ENCODE data around the gene STAC. TPM values are rescaled to one million over a fixed set of nuclear protein-coding genes. Genes with fewer than 3 reads are reported as not detected.
A peak's percentile ranks its signal among the peaks of the same experiment; 100 is the strongest.

Gene STAC, protein sequence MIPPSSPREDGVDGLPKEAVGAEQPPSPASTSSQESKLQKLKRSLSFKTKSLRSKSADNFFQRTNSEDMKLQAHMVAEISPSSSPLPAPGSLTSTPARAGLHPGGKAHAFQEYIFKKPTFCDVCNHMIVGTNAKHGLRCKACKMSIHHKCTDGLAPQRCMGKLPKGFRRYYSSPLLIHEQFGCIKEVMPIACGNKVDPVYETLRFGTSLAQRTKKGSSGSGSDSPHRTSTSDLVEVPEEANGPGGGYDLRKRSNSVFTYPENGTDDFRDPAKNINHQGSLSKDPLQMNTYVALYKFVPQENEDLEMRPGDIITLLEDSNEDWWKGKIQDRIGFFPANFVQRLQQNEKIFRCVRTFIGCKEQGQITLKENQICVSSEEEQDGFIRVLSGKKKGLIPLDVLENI
- under 1 TPM; 0.12 to 0.15 TPM for total RNA-seq

DNA sequence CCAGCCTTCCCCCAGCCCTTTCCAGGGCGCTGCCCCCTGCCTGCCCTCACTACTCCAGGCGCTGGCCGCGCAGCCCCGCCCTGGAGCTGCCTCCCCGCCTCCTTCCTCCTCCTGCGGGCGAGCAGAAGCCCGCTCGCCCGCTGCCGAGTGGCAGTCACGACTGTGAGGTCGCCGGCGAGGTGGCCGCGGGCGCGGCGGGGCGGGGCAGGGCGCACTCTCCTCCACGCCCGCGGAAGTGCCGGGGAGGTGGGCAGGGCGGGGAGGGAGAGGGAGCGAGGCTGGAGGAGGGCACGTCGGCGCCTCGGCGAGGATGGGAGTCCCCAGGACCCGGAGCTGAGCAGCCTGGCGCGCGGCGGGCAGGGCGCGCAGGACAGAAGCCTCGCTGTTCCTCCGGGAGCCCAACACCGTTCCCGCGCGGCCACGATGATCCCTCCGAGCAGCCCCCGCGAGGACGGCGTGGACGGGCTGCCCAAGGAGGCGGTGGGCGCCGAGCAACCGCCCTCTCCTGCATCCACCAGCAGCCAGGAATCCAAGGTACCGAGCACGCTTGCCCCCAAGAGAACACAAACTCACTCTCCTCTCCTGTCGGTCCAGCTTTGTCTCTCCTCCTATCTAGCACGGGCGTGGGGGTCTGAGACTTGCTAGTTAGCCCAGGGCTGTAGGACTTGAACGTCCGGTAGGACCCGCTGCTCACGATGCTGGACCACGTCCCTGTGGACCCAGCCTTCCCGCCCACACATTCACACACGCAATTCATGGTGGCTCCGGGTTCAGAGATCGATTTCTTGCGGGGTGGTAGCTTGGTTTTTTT is at the start of gene STAC:
STAC (plus strand) TSS at position 284 of the 811 bp plus-strand sequence; CDS start at position 424, 140 bp downstream.
- no peaks in the 10 kb centered on the region for H3K9me3 Mint-ChIP-seq
- DNase-seq: peak; percentile 8
- no peaks in the 10 kb centered on the region for H3K36me3 Mint-ChIP-seq (ENCODE audit: low read depth)
- H3K4me3 Mint-ChIP-seq: peak within 1 kb of the TSS; percentile 43
- no peak within 1 kb of the TSS for H3K27ac Mint-ChIP-seq
- H3K4me1 Mint-ChIP-seq: peaks cover 9% of the 10 kb centered on the region
- peaks cover 36% of the 10 kb centered on the region for H3K27me3 Mint-ChIP-seq
- ChIA-PET POLR2A (no interaction called here), CTCF (no interaction called here)

- H3K27me3 Mint-ChIP-seq: no peaks in the 10 kb centered on the region
- H3K4me1 Mint-ChIP-seq: no peaks in the 10 kb centered on the region
- no peak overlapping the region for H3K4me3 Mint-ChIP-seq
- no peaks in the 10 kb centered on the region for H3K36me3 Mint-ChIP-seq (ENCODE audit: low read depth)
- CTCF ChIA-PET: no interaction called here
- peaks cover 2% of the 10 kb centered on the region for H3K9me3 Mint-ChIP-seq
- H3K27ac Mint-ChIP-seq: no peak overlapping the region
- POLR2A ChIA-PET: interaction anchor here (0.7 kb wide), 1 partner anchor 181 kb away, joined by 6 read pairs; no protein-coding TSS in a partner anchor
- no peak for DNase-seq
Observed at GRCh38 chr3:36332139-36332538, 48.2 kb upstream of the STAC start.

DNA sequence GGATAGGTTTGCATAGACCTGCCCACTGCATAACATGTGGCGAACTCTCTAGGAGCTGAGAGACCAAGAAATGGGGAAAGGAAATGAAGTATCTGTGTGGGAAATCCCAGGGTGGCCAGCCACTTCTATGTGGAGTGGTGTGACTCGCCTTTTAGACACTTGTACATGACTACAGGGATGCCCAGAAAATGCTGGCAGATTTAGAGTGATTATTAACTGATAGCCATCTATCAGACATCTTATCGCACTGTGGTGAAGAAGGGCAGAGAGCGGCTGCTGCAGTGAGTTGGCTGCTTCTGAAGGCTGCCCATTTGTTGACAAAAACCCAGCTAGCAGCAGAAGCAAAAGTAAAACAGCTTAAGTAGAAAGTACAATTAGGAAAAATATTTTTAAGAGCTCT is 18.1 kb upstream of the STAC start:
- no peak overlapping the region for H3K4me3 Mint-ChIP-seq
- H3K27ac Mint-ChIP-seq: no peak overlapping the region
- ChIA-PET POLR2A (no interaction called here), CTCF (no interaction called here)
- no peaks in the 10 kb centered on the region for H3K9me3 Mint-ChIP-seq
- DNase-seq: no peak
- H3K36me3 Mint-ChIP-seq (ENCODE audit: low read depth): no peaks in the 10 kb centered on the region
- H3K4me1 Mint-ChIP-seq: no peaks in the 10 kb centered on the region
- peaks cover 2% of the 10 kb centered on the region for H3K27me3 Mint-ChIP-seq

- H3K27ac Mint-ChIP-seq: no peak overlapping the region
- no peaks in the 10 kb centered on the region for H3K9me3 Mint-ChIP-seq
- CTCF ChIA-PET: no interaction called here
- H3K4me3 Mint-ChIP-seq: no peak overlapping the region
- no peak for DNase-seq
- H3K4me1 Mint-ChIP-seq: no peaks in the 10 kb centered on the region
- H3K36me3 Mint-ChIP-seq (ENCODE audit: low read depth): no peaks in the 10 kb centered on the region
- peaks cover 2% of the 10 kb centered on the region for H3K27me3 Mint-ChIP-seq
- POLR2A ChIA-PET: no interaction called here
Observed at GRCh38 chr3:36362973-36363372, 17.3 kb upstream of the STAC start.

GRCh38 chr3:36364260-36364659 is 16.0 kb upstream of the STAC start:
- no peaks in the 10 kb centered on the region for H3K9me3 Mint-ChIP-seq
- POLR2A ChIA-PET: no interaction called here
- no peak overlapping the region for H3K4me3 Mint-ChIP-seq
- H3K4me1 Mint-ChIP-seq: no peaks in the 10 kb centered on the region
- no peak for DNase-seq
- CTCF ChIA-PET: no interaction called here
- H3K36me3 Mint-ChIP-seq (ENCODE audit: low read depth): no peaks in the 10 kb centered on the region
- H3K27ac Mint-ChIP-seq: no peak overlapping the region
- peaks cover 2% of the 10 kb centered on the region for H3K27me3 Mint-ChIP-seq

DNA sequence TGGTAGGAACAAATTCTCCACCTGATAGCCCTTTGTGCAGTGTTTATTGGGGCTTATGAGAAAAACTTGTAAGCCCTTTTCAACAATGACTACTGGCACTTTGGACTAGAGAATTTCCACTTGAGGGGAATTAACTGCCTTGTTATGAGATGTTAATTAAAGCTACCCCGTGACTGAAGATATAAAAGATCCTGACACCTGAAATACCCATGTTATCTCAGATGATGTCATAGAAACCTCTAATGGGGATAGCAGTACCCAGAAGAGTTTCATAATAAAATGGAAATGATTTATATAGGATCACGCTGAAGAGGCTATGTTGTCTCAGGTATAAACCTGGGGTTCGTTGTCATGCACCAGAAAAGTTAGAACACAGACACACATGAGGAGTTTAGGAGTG is 14.5 kb upstream of the STAC start:
- no peaks in the 10 kb centered on the region for H3K9me3 Mint-ChIP-seq
- no peaks in the 10 kb centered on the region for H3K36me3 Mint-ChIP-seq (ENCODE audit: low read depth)
- H3K27ac Mint-ChIP-seq: no peak overlapping the region
- CTCF ChIA-PET: no interaction called here
- DNase-seq: no peak
- H3K4me3 Mint-ChIP-seq: no peak overlapping the region
- H3K4me1 Mint-ChIP-seq: no peaks in the 10 kb centered on the region
- POLR2A ChIA-PET: no interaction called here
- H3K27me3 Mint-ChIP-seq: peaks cover under 1% of the 10 kb centered on the region

DNA sequence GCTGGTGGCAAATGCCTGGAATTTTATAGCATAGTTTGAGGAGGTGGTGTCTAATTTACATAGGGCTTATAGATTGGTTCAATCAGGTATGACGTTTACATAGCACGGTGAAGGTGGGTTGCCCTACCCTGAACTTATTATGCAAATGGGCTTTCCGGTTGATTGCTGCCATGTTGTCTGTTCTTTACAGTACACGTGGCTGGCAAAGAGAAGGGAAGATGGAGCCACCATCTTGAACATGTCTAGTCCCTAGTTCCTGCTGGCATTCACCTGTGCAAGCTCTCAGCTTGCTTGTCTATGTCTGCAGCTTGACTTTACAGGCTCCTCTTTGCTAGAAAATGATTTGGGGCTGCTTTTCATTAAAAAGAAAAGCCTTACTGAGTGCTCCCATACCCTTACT is 14.0 kb upstream of the STAC start:
- CTCF ChIA-PET: no interaction called here
- Mint-ChIP-seq H3K4me1 (no peaks in the 10 kb centered on the region), H3K9me3 (no peaks in the 10 kb centered on the region), H3K36me3 (ENCODE audit: low read depth) (no peaks in the 10 kb centered on the region), H3K27ac (no peak overlapping the region), H3K27me3 (no peaks in the 10 kb centered on the region), H3K4me3 (no peak overlapping the region)
- POLR2A ChIA-PET: no interaction called here
- no peak for DNase-seq

GRCh38 chr3:36367912-36368573 is 12.3 kb upstream of the STAC start:
- H3K27me3 Mint-ChIP-seq: no peaks in the 10 kb centered on the region
- CTCF ChIA-PET: no interaction called here
- no peaks in the 10 kb centered on the region for H3K9me3 Mint-ChIP-seq
- no peaks in the 10 kb centered on the region for H3K36me3 Mint-ChIP-seq (ENCODE audit: low read depth)
- no peak overlapping the region for H3K27ac Mint-ChIP-seq
- no peak for DNase-seq
- H3K4me1 Mint-ChIP-seq: no peaks in the 10 kb centered on the region
- POLR2A ChIA-PET: no interaction called here
- H3K4me3 Mint-ChIP-seq: no peak overlapping the region

DNA sequence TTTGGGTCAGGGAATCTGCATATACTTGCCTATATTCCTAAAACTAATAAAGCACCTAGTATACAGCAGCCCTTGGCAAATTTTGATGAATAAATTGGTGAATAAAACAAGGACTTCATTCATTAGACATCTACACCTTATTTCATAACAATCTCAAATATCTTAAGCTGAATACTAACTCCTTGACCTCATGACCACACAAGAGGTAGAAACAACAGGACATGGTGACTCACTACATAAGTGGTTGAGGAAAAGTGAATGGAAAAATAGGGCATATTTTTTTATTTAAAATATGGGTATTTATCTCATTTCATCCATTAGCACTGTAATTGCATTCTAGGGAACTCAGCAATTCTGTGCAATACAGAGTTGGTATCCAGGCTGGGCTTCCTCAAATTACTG is 7.8 kb upstream of the STAC start:
- no peaks in the 10 kb centered on the region for H3K36me3 Mint-ChIP-seq (ENCODE audit: low read depth)
- no peaks in the 10 kb centered on the region for H3K4me1 Mint-ChIP-seq
- no peaks in the 10 kb centered on the region for H3K9me3 Mint-ChIP-seq
- ChIA-PET CTCF (no interaction called here), POLR2A (no interaction called here)
- no peak overlapping the region for H3K4me3 Mint-ChIP-seq
- DNase-seq: no peak
- H3K27ac Mint-ChIP-seq: no peak overlapping the region
- H3K27me3 Mint-ChIP-seq: no peaks in the 10 kb centered on the region

- no peaks in the 10 kb centered on the region for H3K36me3 Mint-ChIP-seq (ENCODE audit: low read depth)
- no peak overlapping the region for H3K4me3 Mint-ChIP-seq
- no peaks in the 10 kb centered on the region for H3K27me3 Mint-ChIP-seq
- CTCF ChIA-PET: no interaction called here
- POLR2A ChIA-PET: no interaction called here
- H3K27ac Mint-ChIP-seq: no peak overlapping the region
- H3K9me3 Mint-ChIP-seq: no peaks in the 10 kb centered on the region
- no peak for DNase-seq
- H3K4me1 Mint-ChIP-seq: no peaks in the 10 kb centered on the region
Observed at GRCh38 chr3:36373084-36373483, 7.2 kb upstream of the STAC start.

DNA sequence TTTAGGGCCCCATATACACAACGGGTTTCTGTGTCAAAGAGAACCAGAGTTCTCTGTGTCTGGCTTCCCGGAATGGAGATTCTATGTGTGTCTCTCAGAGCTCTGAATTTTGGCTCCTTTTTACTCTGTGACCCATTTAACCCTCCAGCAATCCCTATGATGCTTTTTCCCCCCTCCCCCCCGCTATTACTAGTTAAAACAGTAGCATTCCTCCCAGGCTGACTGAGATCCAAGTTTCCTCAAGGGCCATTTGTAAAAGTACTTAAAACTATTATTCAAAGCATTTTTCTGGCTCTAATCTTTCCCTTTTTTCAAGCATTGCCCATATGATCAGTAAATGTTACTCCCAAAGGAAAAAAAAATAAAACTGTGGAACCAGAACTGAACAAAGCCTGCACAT is 6.6 kb upstream of the STAC start:
- CTCF ChIA-PET: no interaction called here
- no peak for DNase-seq
- no peaks in the 10 kb centered on the region for H3K4me1 Mint-ChIP-seq
- H3K4me3 Mint-ChIP-seq: no peak overlapping the region
- H3K27me3 Mint-ChIP-seq: peaks cover under 1% of the 10 kb centered on the region
- H3K27ac Mint-ChIP-seq: no peak overlapping the region
- no peaks in the 10 kb centered on the region for H3K9me3 Mint-ChIP-seq
- no peaks in the 10 kb centered on the region for H3K36me3 Mint-ChIP-seq (ENCODE audit: low read depth)
- POLR2A ChIA-PET: no interaction called here

- ChIA-PET CTCF (no interaction called here), POLR2A (no interaction called here)
- no peak for DNase-seq
- H3K4me3 Mint-ChIP-seq: no peak overlapping the region
- peaks cover 9% of the 10 kb centered on the region for H3K4me1 Mint-ChIP-seq
- no peaks in the 10 kb centered on the region for H3K9me3 Mint-ChIP-seq
- H3K27me3 Mint-ChIP-seq: peaks cover 36% of the 10 kb centered on the region
- no peak overlapping the region for H3K27ac Mint-ChIP-seq
- no peaks in the 10 kb centered on the region for H3K36me3 Mint-ChIP-seq (ENCODE audit: low read depth)
Observed at GRCh38 chr3:36379872-36380220, 458 bp upstream of the STAC start.

DNA sequence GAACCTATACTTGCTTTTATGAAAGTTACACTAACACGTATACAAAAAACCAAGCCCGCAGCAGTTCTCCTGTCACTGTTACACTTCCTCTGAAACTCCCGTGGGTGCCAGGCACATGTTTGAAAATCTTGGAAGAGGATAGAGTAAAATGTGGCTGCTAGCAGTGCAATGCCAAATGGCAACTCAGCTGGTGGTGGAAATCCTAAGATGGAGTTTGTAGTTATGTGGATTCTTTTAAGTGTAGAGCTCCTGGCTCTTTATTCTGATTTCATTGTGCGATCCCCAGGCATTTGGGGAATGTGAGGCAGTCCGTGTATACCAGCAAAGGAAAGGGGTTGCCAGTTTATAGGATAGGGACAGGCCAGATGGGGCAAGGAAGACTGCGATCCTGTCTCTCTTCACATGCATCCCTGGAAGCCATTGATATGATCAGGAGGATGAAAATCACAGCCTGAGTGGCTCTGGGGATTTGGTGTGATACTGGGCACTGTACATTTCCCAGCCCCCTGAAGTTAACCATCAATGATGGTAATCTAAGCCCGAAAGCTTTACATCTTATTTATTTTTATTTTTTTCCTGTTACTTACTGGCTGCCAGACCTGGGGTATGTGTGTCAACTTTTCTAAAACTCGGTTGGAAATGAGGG is 1.1 kb downstream of the STAC start:
- POLR2A ChIA-PET: no interaction called here
- H3K4me3 Mint-ChIP-seq: peak overlapping the region; percentile 43

More for the DNA sequence above, 1.1 kb downstream of the STAC start:
- no peak overlapping the region for H3K27ac Mint-ChIP-seq
- no peaks in the 10 kb centered on the region for H3K9me3 Mint-ChIP-seq
- CTCF ChIA-PET: no interaction called here
- H3K36me3 Mint-ChIP-seq (ENCODE audit: low read depth): no peaks in the 10 kb centered on the region
- H3K4me1 Mint-ChIP-seq: peaks cover 9% of the 10 kb centered on the region
- H3K27me3 Mint-ChIP-seq: peaks cover 36% of the 10 kb centered on the region
- no peak for DNase-seq
